GM13977 (cell line): ENCODE data around the gene NHS.

Experiments used
- DNase-seq: peaks from one replicate; pipeline ENCODE4 v3.0.0; 2012; ENCODE audit warnings: low spot score
- CTCF ChIP-seq: IDR thresholded peaks from 2 replicates; pipeline ENCODE4 v1.5.1; 2012; ENCODE audit warnings: mild to moderate bottlenecking, control low read depth; ENCODE audit not compliant: insufficient read depth; ENCODE audit errors: extremely low read depth, missing control alignments
- in situ Hi-C: fragments of 300-500 bp; cut with MboI; formaldehyde crosslinking; loops from one replicate; pipeline ENCODE4 v1.12.0; 2022; ENCODE audit warnings: low sequenced_read_pairs, low pct_unique_long_range_greater_than_20kb, mixed read lengths, inconsistent platforms; ENCODE audit not compliant: unreplicated experiment

NHS gene

DNA sequence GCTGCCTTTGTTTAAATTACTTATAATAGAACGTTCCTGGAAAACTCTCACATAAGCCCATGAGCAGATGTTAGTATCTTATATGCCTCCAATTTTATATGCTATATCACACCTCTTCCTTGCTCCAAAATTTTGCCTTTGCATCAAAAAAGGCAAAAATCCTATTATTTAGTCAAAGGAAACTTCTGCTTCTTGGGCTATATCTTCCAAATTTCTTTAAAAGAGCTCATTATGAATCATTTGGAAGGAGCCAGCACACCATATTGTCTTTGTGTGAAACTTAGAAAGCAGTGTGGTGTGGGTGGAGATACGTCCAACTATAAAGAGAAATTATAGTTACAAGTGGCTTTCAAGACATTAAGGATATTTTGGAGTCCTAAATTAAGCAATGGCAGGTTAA is 35.7 kb downstream of the NHS start:
- no peak for TF ChIP-seq CTCF
- DNase-seq: no peak
- in situ Hi-C loops: no loop called here

- in situ Hi-C loops: no loop called here
- DNase-seq: no peak
- no peak for TF ChIP-seq CTCF
These were observed 36.2 kb downstream of the NHS start for GRCh38 chrX:17411205-17411604.

GRCh38 chrX:17412692-17413091 is 37.7 kb downstream of the NHS start:
- TF ChIP-seq CTCF: no peak
- in situ Hi-C loops: no loop called here
- no peak for DNase-seq

DNA sequence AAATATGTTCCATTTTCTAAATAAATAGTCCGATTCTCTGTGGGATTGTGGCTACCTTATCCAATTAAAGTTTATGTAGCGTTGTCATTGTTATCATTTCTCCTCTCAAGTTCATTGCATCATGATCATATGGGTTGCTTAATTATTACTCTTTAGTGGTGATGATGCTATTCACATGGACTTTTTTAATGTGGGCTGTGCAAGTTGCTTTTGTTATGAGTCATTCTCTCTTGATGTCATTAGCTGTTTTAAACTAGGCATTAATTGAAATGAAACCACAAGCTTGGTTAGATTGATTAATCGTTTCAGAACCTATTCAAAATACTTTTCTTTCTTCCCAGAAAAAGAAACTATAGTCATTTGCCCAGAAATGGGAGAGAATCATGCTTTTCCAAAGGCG is 38.2 kb downstream of the NHS start:
- in situ Hi-C loops: no loop called here
- no peak for DNase-seq
- no peak for TF ChIP-seq CTCF

DNA sequence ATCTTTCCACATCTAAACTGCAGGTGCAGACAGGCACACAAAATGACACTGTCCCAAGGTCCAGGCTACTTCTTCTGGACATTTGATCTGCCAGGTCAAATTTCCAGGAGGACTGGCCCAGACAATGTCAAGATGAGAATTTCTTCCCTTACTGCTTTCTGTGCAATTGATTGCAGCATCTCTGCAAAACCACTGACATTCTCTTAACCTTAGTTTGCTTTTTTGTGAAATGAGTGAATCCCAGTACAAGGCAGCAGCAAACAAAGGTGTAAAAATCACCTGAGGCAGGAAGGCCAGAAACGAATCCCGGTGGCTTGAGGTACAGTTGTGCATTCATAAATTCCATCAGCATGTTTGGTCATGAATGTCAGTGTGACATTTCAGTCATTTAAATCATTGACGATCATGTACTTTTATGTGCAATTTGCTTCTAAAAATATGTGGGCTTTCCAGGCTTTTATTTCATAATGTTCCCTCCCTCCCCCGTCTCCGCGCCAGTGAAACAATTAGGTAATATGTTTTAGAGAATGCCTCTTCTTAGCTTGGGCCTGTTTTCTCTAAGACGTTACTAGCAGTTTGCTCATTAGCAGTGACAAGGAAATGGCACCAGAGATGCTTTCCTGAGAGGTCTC is 39.1 kb downstream of the NHS start:
- in situ Hi-C loops: no loop called here
- TF ChIP-seq CTCF: no peak

GRCh38 chrX:17414839-17415238 is 39.8 kb downstream of the NHS start:
- TF ChIP-seq CTCF: no peak
- DNase-seq: no peak
- in situ Hi-C loops: no loop called here

More for the DNA sequence above, 39.1 kb downstream of the NHS start:
- no peak for DNase-seq

DNA sequence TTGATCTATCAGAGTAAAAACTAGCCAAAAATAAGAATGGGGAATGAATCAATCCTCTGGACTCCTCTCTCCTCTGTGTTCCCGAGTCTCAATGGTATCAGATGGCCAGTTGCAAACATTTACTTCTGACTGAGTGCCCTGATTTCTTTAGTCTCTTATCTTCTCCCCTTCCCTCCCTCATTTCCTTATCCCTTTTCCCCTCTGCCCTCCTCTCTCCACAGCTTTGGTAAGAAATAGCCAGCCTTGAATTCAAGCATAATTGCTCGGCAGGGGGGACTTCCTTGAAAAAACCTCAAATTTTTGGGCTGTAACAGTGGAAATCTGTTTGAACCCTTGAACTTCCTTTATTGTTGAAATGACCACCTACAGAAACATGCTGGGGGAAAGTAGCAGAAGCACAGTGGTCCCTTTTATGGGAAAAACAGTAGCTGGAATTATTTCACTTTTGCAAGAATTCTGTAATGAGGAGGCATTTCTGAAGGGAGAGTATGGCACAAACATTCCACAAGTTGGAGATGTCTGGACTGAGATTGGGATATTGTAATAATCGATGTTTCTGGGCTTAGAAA is 40.3 kb downstream of the NHS start:
- in situ Hi-C loops: no loop called here
- no peak for TF ChIP-seq CTCF
- no peak for DNase-seq
